ENCODE measurements around the gene CNTN4. TPM values are rescaled to one million over a fixed set of nuclear protein-coding genes. Genes with fewer than 3 reads are reported as not detected.

CNTN4 gene
- total RNA-seq, 4 donors from 2014 or later, result 47.7 to 106 (median 83.3) TPM

DNA sequence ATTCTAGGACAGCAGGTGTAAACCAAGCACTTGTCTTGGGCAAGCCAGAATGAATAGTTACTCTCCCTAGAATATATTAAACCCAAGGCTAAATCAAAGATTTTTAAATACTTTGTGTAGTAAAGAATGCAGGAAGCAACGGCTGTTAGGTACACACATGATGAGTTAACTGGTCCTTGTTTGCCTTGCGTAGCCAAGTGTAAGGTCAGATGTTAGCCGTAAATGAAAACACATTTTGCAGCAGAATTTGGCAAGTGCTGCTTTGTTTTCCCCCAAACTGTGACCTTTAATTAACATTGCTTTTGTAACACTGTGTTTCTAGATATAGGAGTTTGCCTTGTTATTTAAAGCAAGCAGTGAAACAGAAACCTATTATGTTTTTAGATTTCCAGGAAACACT is 642.9 kb downstream of the CNTN4 start:
- WGBS, 2 donors, result 17 to 26% methylated on average over 3 of the region's 3 CpGs
- peak in 1 of 2 donors; percentile 5 for DNase-seq (ENCODE audit: low spot score in 2 of 2)
- H3K9me3 ChIP-seq, result no peaks in the 10 kb centered on the region
- H3K36me3 ChIP-seq, result no peaks in the 10 kb centered on the region
- TF ChIP-seq EP300 (IDR thresholded peaks at IDR 0.05), result no peak
- no peak for TF ChIP-seq POLR2A (IDR thresholded peaks at IDR 0.05)
- TF ChIP-seq, protein P1, sequence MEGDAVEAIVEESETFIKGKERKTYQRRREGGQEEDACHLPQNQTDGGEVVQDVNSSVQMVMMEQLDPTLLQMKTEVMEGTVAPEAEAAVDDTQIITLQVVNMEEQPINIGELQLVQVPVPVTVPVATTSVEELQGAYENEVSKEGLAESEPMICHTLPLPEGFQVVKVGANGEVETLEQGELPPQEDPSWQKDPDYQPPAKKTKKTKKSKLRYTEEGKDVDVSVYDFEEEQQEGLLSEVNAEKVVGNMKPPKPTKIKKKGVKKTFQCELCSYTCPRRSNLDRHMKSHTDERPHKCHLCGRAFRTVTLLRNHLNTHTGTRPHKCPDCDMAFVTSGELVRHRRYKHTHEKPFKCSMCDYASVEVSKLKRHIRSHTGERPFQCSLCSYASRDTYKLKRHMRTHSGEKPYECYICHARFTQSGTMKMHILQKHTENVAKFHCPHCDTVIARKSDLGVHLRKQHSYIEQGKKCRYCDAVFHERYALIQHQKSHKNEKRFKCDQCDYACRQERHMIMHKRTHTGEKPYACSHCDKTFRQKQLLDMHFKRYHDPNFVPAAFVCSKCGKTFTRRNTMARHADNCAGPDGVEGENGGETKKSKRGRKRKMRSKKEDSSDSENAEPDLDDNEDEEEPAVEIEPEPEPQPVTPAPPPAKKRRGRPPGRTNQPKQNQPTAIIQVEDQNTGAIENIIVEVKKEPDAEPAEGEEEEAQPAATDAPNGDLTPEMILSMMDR (IDR thresholded peaks at IDR 0.05), result no peak
- peaks cover 0 to 16% (median 3%) of the 10 kb centered on the region in 4 donors for H3K4me1 ChIP-seq
- H3K4me3 ChIP-seq, result no peak overlapping the region
- H3K27me3 ChIP-seq, result no peaks in the 10 kb centered on the region
- H3K27ac ChIP-seq, result no peak overlapping the region

DNA sequence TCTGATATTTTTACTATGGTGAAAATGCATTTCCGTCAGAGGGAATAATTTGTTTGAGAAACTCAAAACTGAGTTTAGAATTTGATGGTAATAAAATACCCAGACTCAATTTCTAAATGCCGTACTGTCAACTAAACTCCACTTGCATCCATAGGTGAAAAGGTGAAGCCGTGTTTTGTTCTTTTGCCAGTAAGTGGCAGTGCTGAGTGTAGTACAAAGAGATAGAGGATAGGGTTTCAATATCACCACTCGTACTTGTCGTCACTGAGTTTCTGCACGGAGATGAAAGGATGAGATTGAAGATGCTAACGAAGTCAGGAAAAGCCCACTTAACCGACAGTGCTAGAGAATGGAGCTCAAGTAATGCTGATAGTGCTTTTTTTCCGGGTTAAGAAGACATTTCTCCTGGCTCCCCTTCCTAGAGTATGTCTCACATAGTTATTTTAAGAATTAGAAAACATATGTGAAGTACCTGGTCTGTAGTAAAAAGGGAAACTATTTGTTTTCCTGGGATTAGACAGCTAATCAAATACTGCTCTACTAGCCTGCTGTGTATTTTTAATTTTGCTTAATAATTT is 666.4 kb downstream of the CNTN4 start:
- WGBS, 2 donors, result 52 to 54% methylated on average over 9 of the region's 9 CpGs
- no peak for TF ChIP-seq POLR2A (IDR thresholded peaks at IDR 0.05)
- TF ChIP-seq, protein P1 (IDR thresholded peaks at IDR 0.05), result no peak
- no peak for TF ChIP-seq EP300 (IDR thresholded peaks at IDR 0.05)
- Histone ChIP-seq H3K9me3 (no peaks in the 10 kb centered on the region), H3K27ac (no peak overlapping the region), H3K4me1 (no peaks in the 10 kb centered on the region), H3K27me3 (no peaks in the 10 kb centered on the region), H3K4me3 (no peak overlapping the region), H3K36me3 (no peaks in the 10 kb centered on the region)
- no peak for DNase-seq (ENCODE audit: low spot score in 2 of 2)

DNA sequence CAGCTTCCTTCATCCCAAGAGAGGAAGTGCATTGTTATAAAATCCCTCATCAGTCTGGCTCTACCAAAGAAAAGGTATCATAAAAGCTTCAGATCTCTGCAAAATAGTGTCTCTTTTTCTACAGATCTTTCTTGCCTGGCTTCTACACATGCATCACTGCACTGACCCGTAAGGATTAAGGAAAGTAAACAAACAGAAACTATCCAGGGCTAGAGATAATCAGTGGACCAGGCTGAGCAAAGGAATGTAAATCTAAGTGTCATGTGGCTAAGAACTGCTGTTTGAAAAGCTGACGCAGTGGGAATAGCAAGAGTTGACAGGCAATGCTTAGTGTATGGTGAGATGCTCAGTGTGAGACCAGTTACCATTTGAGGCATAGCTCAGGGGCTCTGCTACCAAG is 671.8 kb downstream of the CNTN4 start:
- DNase-seq (ENCODE audit: low spot score in 2 of 2), result no peak
- WGBS, 2 donors, result 57 to 61% methylated on average over 2 of the region's 2 CpGs
- H3K4me3 ChIP-seq, result no peak overlapping the region

DNA sequence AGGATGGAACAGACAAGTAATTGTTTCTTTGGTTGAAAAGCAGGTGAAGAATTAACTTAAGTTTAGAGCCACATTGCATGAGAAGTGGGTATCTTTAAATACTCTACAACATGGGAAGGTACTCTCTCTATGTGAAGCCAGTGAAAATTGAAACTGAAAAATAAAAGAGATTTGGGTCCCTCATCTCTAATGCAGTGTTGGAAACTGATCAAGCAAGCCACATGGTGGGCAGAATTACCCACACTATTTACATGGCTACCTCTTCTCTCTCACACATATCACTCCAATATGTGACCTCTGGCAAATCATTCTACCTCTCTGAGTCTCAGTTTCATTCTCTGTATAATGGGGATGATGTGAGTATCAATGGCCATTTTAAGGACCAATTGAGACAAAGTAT is 672.5 kb downstream of the CNTN4 start:
- Histone ChIP-seq H3K27ac (no peak overlapping the region), H3K9me3 (no peaks in the 10 kb centered on the region), H3K27me3 (no peaks in the 10 kb centered on the region), H3K36me3 (no peaks in the 10 kb centered on the region), H3K4me3 (no peak overlapping the region), H3K4me1 (no peaks in the 10 kb centered on the region)
- DNase-seq (ENCODE audit: low spot score in 2 of 2), result no peak
- TF ChIP-seq EP300 (IDR thresholded peaks at IDR 0.05) (no peak), POLR2A (IDR thresholded peaks at IDR 0.05) (no peak)

More for the DNA sequence above, 671.8 kb downstream of the CNTN4 start:
- no peaks in the 10 kb centered on the region for H3K9me3 ChIP-seq
- H3K27me3 ChIP-seq, result no peaks in the 10 kb centered on the region
- no peak for TF ChIP-seq EP300 (IDR thresholded peaks at IDR 0.05)
- no peak for TF ChIP-seq POLR2A (IDR thresholded peaks at IDR 0.05)
- TF ChIP-seq, protein P1 (IDR thresholded peaks at IDR 0.05), result no peak
- H3K4me1 ChIP-seq, result no peaks in the 10 kb centered on the region
- no peak overlapping the region for H3K27ac ChIP-seq
- H3K36me3 ChIP-seq, result no peaks in the 10 kb centered on the region

DNA sequence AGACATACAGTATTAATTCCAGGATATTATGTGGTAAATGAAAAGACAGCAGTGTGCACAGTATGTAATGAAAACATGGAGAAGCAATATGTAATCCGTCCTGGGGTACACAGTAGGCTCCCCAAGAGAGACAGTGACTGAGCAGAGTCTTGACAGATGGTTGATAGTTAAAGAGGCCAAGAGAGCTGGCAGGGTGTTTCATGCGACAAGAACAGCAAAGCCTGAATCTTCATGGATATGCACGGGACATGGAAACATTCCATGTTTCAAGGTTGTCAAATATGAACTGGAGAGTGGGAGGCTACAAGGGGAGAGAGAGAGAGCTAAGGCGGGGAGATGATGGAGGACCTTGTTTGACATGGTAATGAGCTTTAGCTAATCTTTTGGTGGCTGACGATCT is 673.1 kb downstream of the CNTN4 start:
- H3K9me3 ChIP-seq, result no peaks in the 10 kb centered on the region
- TF ChIP-seq, protein P1 (IDR thresholded peaks at IDR 0.05), result no peak
- TF ChIP-seq EP300 (IDR thresholded peaks at IDR 0.05), result no peak
- no peak for TF ChIP-seq POLR2A (IDR thresholded peaks at IDR 0.05)
- no peaks in the 10 kb centered on the region for H3K27me3 ChIP-seq
- 87 to 89% methylated on average over 5 of the region's 5 CpGs for WGBS, 2 donors
- H3K4me1 ChIP-seq, result no peaks in the 10 kb centered on the region
- H3K36me3 ChIP-seq, result no peaks in the 10 kb centered on the region
- H3K27ac ChIP-seq, result no peak overlapping the region
- H3K4me3 ChIP-seq, result no peak overlapping the region
- DNase-seq (ENCODE audit: low spot score in 2 of 2), result no peak

DNA sequence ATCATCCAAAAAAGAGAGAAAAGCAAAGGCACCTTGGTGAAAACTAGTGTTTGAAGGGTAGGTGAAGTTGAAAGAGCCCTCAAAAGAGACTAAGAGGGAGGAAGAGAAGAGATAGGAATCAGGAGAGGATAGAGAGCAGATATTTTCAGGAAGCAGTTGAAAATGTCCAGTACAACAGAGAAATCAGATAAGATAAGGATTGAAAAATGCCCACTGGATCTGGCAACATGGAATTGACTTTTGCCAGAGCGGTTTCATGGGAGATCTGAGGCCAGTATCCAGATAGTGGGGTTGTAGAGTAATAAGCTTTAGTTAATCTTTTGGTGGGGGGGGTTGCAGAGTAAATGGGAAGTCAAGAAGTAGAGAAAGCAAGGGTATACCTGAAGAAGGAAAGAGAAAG is 674.1 kb downstream of the CNTN4 start:
- H3K4me3 ChIP-seq, result no peak overlapping the region
- no peaks in the 10 kb centered on the region for H3K27me3 ChIP-seq
- H3K9me3 ChIP-seq, result no peaks in the 10 kb centered on the region
- WGBS, 2 donors, result 87 to 98% methylated on average over 1 of the region's 1 CpG
- DNase-seq (ENCODE audit: low spot score in 2 of 2), result no peak
- no peaks in the 10 kb centered on the region for H3K36me3 ChIP-seq
- no peak overlapping the region for H3K27ac ChIP-seq
- TF ChIP-seq, protein P1 (IDR thresholded peaks at IDR 0.05), result no peak
- H3K4me1 ChIP-seq, result no peaks in the 10 kb centered on the region

All from tibial nerve (tissue), 4 donors.